Endodermal cell (in vitro differentiated cells): ENCODE data around the gene KMT5B. TPM values are rescaled to one million over a fixed set of nuclear protein-coding genes. Genes with fewer than 3 reads are reported as not detected.

ENCODE experiments used
- DNase-seq: peaks from one replicate; pipeline ENCODE4 v3.0.0-alpha.2; 2017
- H3K27ac ChIP-seq: 2 replicates; pipeline ENCODE4 v1.5.1; 2013; ENCODE audit warnings: mild to moderate bottlenecking, low read depth, low read length, moderate library complexity
- H3K27me3 ChIP-seq: 2 replicates; pipeline ENCODE4 v1.6.1; 2013; ENCODE audit warnings: mild to moderate bottlenecking, low read length, moderate library complexity; ENCODE audit not compliant: insufficient read depth, control insufficient read depth, poor library complexity, severe bottlenecking
- H3K36me3 ChIP-seq: 2 replicates; pipeline ENCODE4 v1.7.0; 2013; ENCODE audit warnings: mild to moderate bottlenecking, low read length, moderate library complexity; ENCODE audit not compliant: control insufficient read depth, insufficient read depth
- H3K4me1 ChIP-seq: one replicate; pipeline ENCODE4 v1.7.0; 2013; ENCODE audit warnings: low read length; ENCODE audit not compliant: control insufficient read depth, insufficient read depth
- H3K4me3 ChIP-seq: 2 replicates; pipeline ENCODE4 v1.5.1; 2013; ENCODE audit warnings: mild to moderate bottlenecking, low read length, moderate library complexity
- H3K9ac ChIP-seq: 2 replicates; pipeline ENCODE4 v1.6.1; 2013; ENCODE audit warnings: mild to moderate bottlenecking, low read length, moderate library complexity; ENCODE audit not compliant: poor library complexity, severe bottlenecking; ENCODE audit errors: extremely low read depth
- H3K9me3 ChIP-seq: 2 replicates; pipeline ENCODE4 v1.6.1; 2013; ENCODE audit warnings: mild to moderate bottlenecking, low read length, moderate library complexity; ENCODE audit not compliant: control insufficient read depth
- H3K27ac Mint-ChIP-seq: 2 replicates; pipeline ENCODE4 v1.8.0; 2020; ENCODE audit warnings: mixed read lengths
- H3K27me3 Mint-ChIP-seq: 2 replicates; pipeline ENCODE4 v1.8.0; 2021; ENCODE audit warnings: mild to moderate bottlenecking, mixed read lengths; ENCODE audit not compliant: insufficient read depth
- H3K36me3 Mint-ChIP-seq: 2 replicates; pipeline ENCODE4 v1.8.0; 2020; ENCODE audit warnings: low read depth, mixed read lengths
- H3K4me1 Mint-ChIP-seq: 2 replicates; pipeline ENCODE4 v1.8.0; 2020; ENCODE audit warnings: mixed read lengths
- H3K4me3 Mint-ChIP-seq: 2 replicates; pipeline ENCODE4 v1.8.0; 2020; ENCODE audit warnings: mild to moderate bottlenecking, moderate library complexity, mixed read lengths
- H3K9me3 Mint-ChIP-seq: 2 replicates; pipeline ENCODE4 v1.8.0; 2020; ENCODE audit warnings: mild to moderate bottlenecking, mixed read lengths
- CTCF ChIP-seq: fragments of 200-600 bp; sonication (generic); conservative IDR thresholded peaks from 2 replicates; pipeline ENCODE4 v1.5.0; 2021; ENCODE audit warnings: antibody characterized with exemption, mild to moderate bottlenecking
- WGBS, 2 experiments: methylation state at CpG; one replicate each; pipeline versions ENCODE4 v1.1.5 to v1.1.7; 2013; ENCODE audit warnings: missing lambda C conversion rate in 2 of 2, mixed read lengths in 1 of 2; ENCODE audit not compliant: insufficient coverage in 1 of 2, insufficient read length in 1 of 2; 5-methylcytosine and 5-hydroxymethylcytosine counted together
- total RNA-seq, 2 donors: library from RNA; stranded (reverse); fragmentation: NEBNext Ultra II Directional in 1 of 2; extraction: Animal tissue kit (Norgen Biotek cat#: 25700) in 1 of 2; gene quantifications; 2 replicates in 1 of 2; 3 replicates in 1 of 2; pipeline ENCODE4 v1.2.1, GENCODE V29; 2021

The KMT5B gene
- total RNA-seq, 2 donors from 2014 or later = 53.3 to 62.3 TPM

DNA sequence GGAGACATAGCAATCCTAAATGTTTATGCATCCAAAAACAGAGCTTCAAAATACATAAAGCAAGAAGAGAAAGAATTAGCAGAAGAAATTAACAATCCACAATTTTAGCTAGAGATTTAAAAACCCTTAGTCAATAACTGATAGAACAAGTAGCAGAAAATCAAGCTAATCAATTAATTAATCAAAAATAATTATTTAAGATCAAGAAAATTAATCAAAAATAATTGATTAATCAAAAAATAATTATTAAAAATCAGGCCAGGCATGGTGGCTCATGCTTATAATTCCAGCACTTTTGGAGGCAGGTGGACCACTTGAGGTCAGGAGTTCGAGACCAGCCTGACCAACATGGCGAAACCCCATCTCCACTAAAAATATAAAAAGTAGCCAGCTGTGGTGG, 29.5 kb upstream of the KMT5B start:
- no peaks in the 10 kb centered on the region for H3K36me3 ChIP-seq
- Mint-ChIP-seq H3K36me3 (no peaks in the 10 kb centered on the region), H3K4me3 (no peak overlapping the region), H3K9me3 (peaks cover 11% of the 10 kb centered on the region), H3K4me1 (no peaks in the 10 kb centered on the region), H3K27ac (no peak overlapping the region), H3K27me3 (peaks cover under 1% of the 10 kb centered on the region)
- DNase-seq = no peak
- no peak overlapping the region for H3K4me3 ChIP-seq
- no peaks in the 10 kb centered on the region for H3K4me1 ChIP-seq
- WGBS, 2 experiments = 88 to 95% methylated on average over 2 of the region's 2 CpGs
- no peak overlapping the region for H3K27ac ChIP-seq
- no peaks in the 10 kb centered on the region for H3K9me3 ChIP-seq
- no peak overlapping the region for H3K9ac ChIP-seq
- no peaks in the 10 kb centered on the region for H3K27me3 ChIP-seq
- TF ChIP-seq CTCF = no peak

- no peaks in the 10 kb centered on the region for H3K27me3 ChIP-seq
- no peak overlapping the region for H3K9ac ChIP-seq
- WGBS, 2 experiments = 87 to 96% methylated on average over 6 to 7 of the region's 7 CpGs
- Mint-ChIP-seq H3K27me3 (peaks cover 1% of the 10 kb centered on the region), H3K4me3 (no peak overlapping the region), H3K27ac (no peak overlapping the region), H3K4me1 (no peaks in the 10 kb centered on the region), H3K36me3 (no peaks in the 10 kb centered on the region), H3K9me3 (peaks cover 3% of the 10 kb centered on the region)
- H3K27ac ChIP-seq = no peak overlapping the region
- no peak overlapping the region for H3K4me3 ChIP-seq
- no peak for DNase-seq
- TF ChIP-seq CTCF = no peak
- H3K4me1 ChIP-seq = no peaks in the 10 kb centered on the region
- no peaks in the 10 kb centered on the region for H3K36me3 ChIP-seq
- no peaks in the 10 kb centered on the region for H3K9me3 ChIP-seq
Measured at GRCh38 chr11:68231621-68232020, 18.5 kb upstream of the KMT5B start.

DNA sequence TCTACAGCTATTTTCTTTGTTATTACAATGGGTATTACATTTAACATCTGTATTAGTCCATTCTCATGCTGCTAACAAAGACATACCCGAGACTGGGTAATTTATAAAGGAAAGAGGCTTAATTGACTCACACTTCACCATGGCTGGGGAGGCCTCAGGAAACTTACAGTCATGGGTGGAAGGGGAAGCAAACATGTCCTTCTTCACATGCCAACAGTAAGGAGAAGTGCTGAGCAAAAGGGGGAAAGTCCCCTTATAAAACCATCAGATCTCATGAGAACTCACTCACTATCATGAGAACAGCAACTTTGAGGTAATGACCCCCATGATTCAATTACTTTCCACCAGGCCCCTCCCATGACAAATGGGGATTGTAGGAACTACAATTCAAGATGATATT, 16.5 kb upstream of the KMT5B start:
- Mint-ChIP-seq H3K27me3 (peaks cover 7% of the 10 kb centered on the region), H3K4me1 (no peaks in the 10 kb centered on the region), H3K9me3 (peaks cover 5% of the 10 kb centered on the region), H3K4me3 (no peak overlapping the region), H3K27ac (no peak overlapping the region), H3K36me3 (no peaks in the 10 kb centered on the region)
- Histone ChIP-seq H3K9ac (no peak overlapping the region), H3K9me3 (no peaks in the 10 kb centered on the region), H3K27ac (no peak overlapping the region), H3K4me3 (no peak overlapping the region), H3K36me3 (no peaks in the 10 kb centered on the region), H3K27me3 (no peaks in the 10 kb centered on the region), H3K4me1 (no peaks in the 10 kb centered on the region)
- no peak for DNase-seq
- TF ChIP-seq CTCF = no peak
- WGBS, 2 experiments = 63 to 80% methylated on average over 1 of the region's 1 CpG
